HepG2 (cell line): Measurements from ENCODE around the gene SDK1. TPM values are rescaled to one million over a fixed set of nuclear protein-coding genes. Genes with fewer than 3 reads are reported as not detected.

Experiments used
- ATAC-seq: fragments of 200-7000 bp; cut with Tn5 transposase; 3 replicates; pipeline ENCODE4 v1.9.1; 2020; ENCODE audit warnings: mild to moderate bottlenecking, moderate library complexity
- BruUV-seq: library from RNA; stranded (reverse); fragments of 400-500 nt; replicated peaks from 2 replicates; lab custom pipeline; 2021; lab: Mats Ljungman, UMichigan
- CTCF ChIA-PET: fragments of 300-600 bp; formaldehyde crosslinking; extraction: SDS; loops from one replicate; lab custom pipeline; 2021; ENCODE audit warnings: low total read pairs, inconsistent platforms, low intra/inter-chr PET ratio; lab: Yijun Ruan, JAX
- POLR2A ChIA-PET: fragments of 350-600 bp; sonication (Branson Sonifier 250); formaldehyde crosslinking; loops from one replicate; lab custom pipeline; 2020; ENCODE audit warnings: antibody characterized with exemption, inconsistent platforms; lab: Yijun Ruan, JAX
- DNase-seq: peaks from one replicate; pipeline ENCODE4 v3.0.0-alpha.2; 2015; ENCODE audit warnings: low spot score
- FAIRE-seq: peaks from 3 replicates; lab custom pipeline; 2011; peaks lifted over from hg19 to GRCh38; lab: Jason Lieb, UNC
- H2AFZ ChIP-seq: one replicate; pipeline ENCODE4 v1.6.1; 2011; ENCODE audit warnings: low read length, inconsistent platforms
- H3K27ac ChIP-seq: fragments of 300-600 bp; 3 replicates; pipeline ENCODE4 v1.8.0; 2011; ENCODE audit warnings: mixed run types, mild to moderate bottlenecking, mixed read lengths, low read length, inconsistent platforms; ENCODE audit not compliant: insufficient read depth; ENCODE audit errors: extremely low read length
- H3K27me3 ChIP-seq, 2 experiments: fragments of 200-600 bp in 1 of 2; 2 replicates in 1 of 2; 3 replicates in 1 of 2; pipeline versions ENCODE4 v1.6.0 to v1.8.0; 2011; ENCODE audit warnings: low read length in 2 of 2, mild to moderate bottlenecking in 2 of 2, moderate library complexity in 2 of 2, inconsistent platforms in 1 of 2; ENCODE audit not compliant: insufficient read depth in 2 of 2, control insufficient read depth in 1 of 2
- H3K36me3 ChIP-seq, 2 experiments: fragments of 200-600 bp in 1 of 2; replicated peaks in 1 of 2; 2 replicates in 1 of 2; 3 replicates in 1 of 2; pipeline versions ENCODE4 v1.5.1 to v1.8.0; 2011; ENCODE audit warnings: low read length in 2 of 2, inconsistent platforms in 1 of 2; ENCODE audit not compliant: insufficient read depth in 2 of 2, control insufficient read depth in 1 of 2
- H3K4me1 ChIP-seq: 2 replicates; pipeline ENCODE4 v1.5.1; 2012; ENCODE audit warnings: low read length, inconsistent platforms; ENCODE audit not compliant: insufficient read depth
- H3K4me2 ChIP-seq: 2 replicates; pipeline ENCODE4 v1.6.0; 2011; ENCODE audit warnings: low read depth, low read length, inconsistent platforms
- H3K4me3 ChIP-seq, 3 experiments: fragments of 200-600 bp in 1 of 3; sonication (generic), shearing (Covaris generic) in 1 of 3; replicated peaks in 1 of 3; 2 replicates each; pipeline ENCODE4 v1.5.1; 2011 to 2016; ENCODE audit warnings: low read length in 3 of 3, inconsistent platforms in 2 of 3, low read depth in 2 of 3, mild to moderate bottlenecking in 2 of 3, control low read depth in 1 of 3, mixed read lengths in 1 of 3; ENCODE audit not compliant: insufficient read depth in 1 of 3
- H3K79me2 ChIP-seq: one replicate; pipeline ENCODE4 v1.6.1; 2011; ENCODE audit warnings: low read length, inconsistent platforms; ENCODE audit not compliant: insufficient read depth
- H3K9ac ChIP-seq: 2 replicates; pipeline ENCODE4 v1.6.0; 2011; ENCODE audit warnings: mild to moderate bottlenecking, low read depth, low read length, inconsistent platforms; ENCODE audit not compliant: insufficient read depth
- H3K9me3 ChIP-seq: 2 replicates; pipeline ENCODE4 v1.5.1; 2012; ENCODE audit warnings: mild to moderate bottlenecking, low read length
- H4K20me1 ChIP-seq: 2 replicates; pipeline ENCODE4 v1.6.0; 2011; ENCODE audit warnings: inconsistent platforms, mild to moderate bottlenecking, low read length, moderate library complexity; ENCODE audit not compliant: insufficient read depth
- ATM ChIP-seq: fragments of 450-650 bp; IDR thresholded peaks from 2 replicates; pipeline ENCODE4 v1.7.1; 2017; ENCODE audit warnings: mild to moderate bottlenecking, borderline replicate concordance
- FOXC1 ChIP-seq: sonication (generic); formaldehyde crosslinking; IDR thresholded peaks from 2 replicates; pipeline ENCODE4 v1.8.0; 2022; ENCODE audit warnings: mild to moderate bottlenecking, missing genetic modification reagents, borderline replicate concordance
- GATAD1 ChIP-seq: IDR thresholded peaks from 2 replicates; pipeline ENCODE4 v1.6.1; 2016; ENCODE audit warnings: missing genetic modification reagents, missing compliant biosample characterization
- HOXA5 ChIP-seq: sonication (generic); formaldehyde crosslinking; IDR thresholded peaks from 2 replicates; pipeline ENCODE4 v1.4.0; 2020; ENCODE audit warnings: missing genetic modification reagents
- IKZF4 ChIP-seq: sonication (generic); formaldehyde crosslinking; IDR thresholded peaks from 2 replicates; pipeline ENCODE4 v1.5.1; 2020; ENCODE audit warnings: borderline replicate concordance, mild to moderate bottlenecking, low read depth, missing genetic modification reagents; ENCODE audit errors: not compliant biosample characterization
- MYC ChIP-seq: sonication (generic); formaldehyde crosslinking; IDR thresholded peaks from 2 replicates; pipeline ENCODE4 v1.9.0; 2021; ENCODE audit warnings: missing genetic modification reagents, borderline replicate concordance
- MZF1 ChIP-seq: sonication (generic); formaldehyde crosslinking; IDR thresholded peaks from 2 replicates; pipeline ENCODE4 v1.8.1; 2023; ENCODE audit warnings: mild to moderate bottlenecking, missing genetic modification reagents, borderline replicate concordance
- PHF20 ChIP-seq: sonication (generic); formaldehyde crosslinking; IDR thresholded peaks from 2 replicates; pipeline ENCODE4 v1.5.0; 2020; ENCODE audit warnings: mild to moderate bottlenecking, missing genetic modification reagents
- PRMT3 ChIP-seq: sonication (generic); formaldehyde crosslinking; IDR thresholded peaks from 2 replicates; pipeline ENCODE4 v1.8.1; 2022; ENCODE audit warnings: low read depth, mild to moderate bottlenecking, moderate library complexity, missing genetic modification reagents, borderline replicate concordance
- RAD51 ChIP-seq: fragments of 450-650 bp; IDR thresholded peaks from 2 replicates; pipeline ENCODE4 v1.6.1; 2016; ENCODE audit warnings: borderline replicate concordance
- RNF2 ChIP-seq: fragments of 450-650 bp; conservative IDR thresholded peaks from 2 replicates; pipeline ENCODE4 v1.6.1; 2016; ENCODE audit warnings: low read depth
- SALL2 ChIP-seq: sonication (generic); formaldehyde crosslinking; IDR thresholded peaks from 2 replicates; pipeline ENCODE4 v1.8.1; 2023; ENCODE audit warnings: mild to moderate bottlenecking, missing genetic modification reagents, inconsistent platforms
- STAT5B ChIP-seq: sonication (generic); formaldehyde crosslinking; IDR thresholded peaks from 2 replicates; pipeline ENCODE4 v1.4.0; 2020; ENCODE audit warnings: missing genetic modification reagents
- ZNF615 ChIP-seq: sonication (generic); formaldehyde crosslinking; IDR thresholded peaks from 2 replicates; pipeline ENCODE4 v1.5.0; 2020; ENCODE audit warnings: mild to moderate bottlenecking, missing genetic modification reagents, borderline replicate concordance
- ZSCAN29 ChIP-seq: sonication (generic); formaldehyde crosslinking; conservative IDR thresholded peaks from 2 replicates; pipeline ENCODE4 v1.4.0; 2020; ENCODE audit warnings: mild to moderate bottlenecking, missing genetic modification reagents
- WGBS: methylation state at CpG from one replicate; pipeline ENCODE4 v1.1.6; 2017; ENCODE audit warnings: low lambda C conversion rate; 5-methylcytosine and 5-hydroxymethylcytosine counted together
- in situ Hi-C: cut with HindIII; loops from 2 replicates; pipeline ENCODE4 v1.10.0; 2017; ENCODE audit warnings: low pct_unique_long_range_greater_than_20kb; ENCODE audit not compliant: extremely low pct_ligation_motif_present
- intact Hi-C: fragments of 100-400 bp; cut with micrococcal nuclease; formaldehyde crosslinking; loops from one replicate; pipeline ENCODE4 v1.10.0; 2022; ENCODE audit not compliant: unreplicated experiment
- polyA plus RNA-seq, 8 experiments: library from polyadenylated mRNA; depleted of rRNA in 3 of 8; stranded (reverse) in 7 of 8; unstranded in 1 of 8; fragments of >200 nt; fragmentation: Illumina TruSeq in 4 of 8; extraction: Trizol in 4 of 8; gene quantifications; 2 replicates each; pipeline versions ENCODE4 v1.2.1 to v1.2.3, GENCODE V29; 2011 to 2016; ENCODE audit warnings: low read depth in 4 of 8, missing spikeins in 1 of 8, mixed read lengths in 1 of 8; ENCODE audit not compliant: insufficient read depth in 1 of 8
- total RNA-seq, 5 experiments: library from RNA; depleted of rRNA; stranded (reverse); fragments of >200 nt; fragmentation: Illumina TruSeq; extraction: Trizol; gene quantifications; 2 replicates each; pipeline ENCODE4 v1.2.3, GENCODE V29; 2016; ENCODE audit warnings: low read depth in 1 of 5
- TF ChIP-seq, protein P1 (sequence below): sonication (generic); formaldehyde crosslinking; IDR thresholded peaks from 2 replicates; pipeline ENCODE4 v1.5.0; 2020; ENCODE audit warnings: missing genetic modification reagents

Gene SDK1
- total and polyA plus RNA-seq, 2 of the 13 experiments (the other 11 are each of a cell fraction or from before 2014, with no cell fraction given), result 0.35 to 2.4 TPM

DNA sequence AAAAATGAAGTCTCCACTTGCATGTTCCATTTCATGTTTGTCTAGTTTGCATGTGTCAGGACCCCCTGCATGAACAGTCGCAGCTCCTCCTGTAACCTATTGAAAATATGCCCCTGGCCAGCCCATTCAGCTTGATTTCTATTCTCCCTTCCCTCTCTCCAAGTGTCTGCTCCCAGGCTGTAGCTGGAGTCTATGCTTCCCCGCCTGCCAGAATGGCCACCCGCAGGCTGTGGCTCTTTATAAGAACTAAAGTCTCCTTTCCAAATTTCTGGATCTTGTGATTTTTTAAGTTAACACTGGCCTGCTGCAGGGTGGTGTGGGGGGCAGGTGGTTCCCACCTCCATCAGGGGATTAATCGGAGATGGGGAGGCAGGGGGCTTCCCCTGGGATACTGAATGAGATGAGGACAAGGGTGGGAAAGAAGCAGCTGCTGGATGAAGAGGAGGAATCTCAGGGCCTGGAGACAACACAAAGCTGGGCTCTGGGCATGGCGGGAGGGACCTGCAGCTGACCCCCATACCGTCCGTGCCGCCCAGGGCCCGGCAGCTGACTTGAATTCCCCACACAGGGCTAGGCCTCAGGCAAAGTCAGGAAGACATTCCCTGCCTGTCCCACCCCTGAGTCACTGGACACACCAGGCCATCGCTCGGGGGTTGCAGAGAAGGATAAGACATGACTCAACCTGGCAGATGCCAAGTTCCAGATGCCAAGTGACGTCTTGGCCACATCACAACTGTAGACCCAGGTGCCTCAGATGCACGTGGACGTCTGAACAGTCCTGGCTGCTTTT is 981.6 kb downstream of the SDK1 start:
- Histone ChIP-seq H3K4me3 (no peak overlapping the region), H2AFZ (no peak overlapping the region), H3K36me3 (no peaks in the 10 kb centered on the region), H3K4me2 (no peak overlapping the region), H3K27ac (no peak overlapping the region), H3K9me3 (no peaks in the 10 kb centered on the region), H4K20me1 (no peaks in the 10 kb centered on the region), H3K4me1 (peaks cover 7% of the 10 kb centered on the region; the same call in 1 of the 2 replicates), H3K79me2 (no peaks in the 10 kb centered on the region), H3K27me3 (no peaks in the 10 kb centered on the region), H3K9ac (no peak overlapping the region)
- in situ Hi-C loops, result no loop called here
- CTCF ChIA-PET, result no interaction called here
- POLR2A ChIA-PET, result no interaction called here
- BruUV-seq, result no TSS peak
- ATAC-seq (no peak), FAIRE-seq (no peak), DNase-seq (no peak)
- WGBS, result 76% methylated on average over 5 of the region's 14 CpGs
- TF ChIP-seq FOXC1 (CRISPR knock-in tag) (no peak), ATM (no peak)
- intact Hi-C loops, result no loop called here

GRCh38 chr7:4286351-4286750 is 985.3 kb downstream of the SDK1 start:
- no peak overlapping the region for H3K4me2 ChIP-seq
- H3K27me3 ChIP-seq, result no peaks in the 10 kb centered on the region
- POLR2A ChIA-PET, result no interaction called here
- no peak for TF ChIP-seq RAD51
- TF ChIP-seq PHF20, result no peak
- no peak for TF ChIP-seq MZF1 (CRISPR knock-in tag)
- no peak for TF ChIP-seq STAT5B
- no peak for TF ChIP-seq IKZF4
- TF ChIP-seq SALL2 (CRISPR knock-in tag), result no peak
- TF ChIP-seq, protein P1, sequence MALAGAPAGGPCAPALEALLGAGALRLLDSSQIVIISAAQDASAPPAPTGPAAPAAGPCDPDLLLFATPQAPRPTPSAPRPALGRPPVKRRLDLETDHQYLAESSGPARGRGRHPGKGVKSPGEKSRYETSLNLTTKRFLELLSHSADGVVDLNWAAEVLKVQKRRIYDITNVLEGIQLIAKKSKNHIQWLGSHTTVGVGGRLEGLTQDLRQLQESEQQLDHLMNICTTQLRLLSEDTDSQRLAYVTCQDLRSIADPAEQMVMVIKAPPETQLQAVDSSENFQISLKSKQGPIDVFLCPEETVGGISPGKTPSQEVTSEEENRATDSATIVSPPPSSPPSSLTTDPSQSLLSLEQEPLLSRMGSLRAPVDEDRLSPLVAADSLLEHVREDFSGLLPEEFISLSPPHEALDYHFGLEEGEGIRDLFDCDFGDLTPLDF (CRISPR knock-in tag), result no peak
- TF ChIP-seq ZSCAN29 (CRISPR knock-in tag), result no peak
- no peak for TF ChIP-seq MYC (CRISPR knock-in tag)
- TF ChIP-seq RNF2, result no peak
- TF ChIP-seq PRMT3 (CRISPR knock-in tag), result no peak
- no peak for TF ChIP-seq HOXA5 (CRISPR knock-in tag)
- no peak for TF ChIP-seq ZNF615 (CRISPR knock-in tag)
- no peak for TF ChIP-seq GATAD1 (CRISPR knock-in tag)

More at GRCh38 chr7:4286351-4286750, 985.3 kb downstream of the SDK1 start:
- Histone ChIP-seq H3K4me3 (no peak overlapping the region), H3K36me3 (no peaks in the 10 kb centered on the region), H4K20me1 (no peaks in the 10 kb centered on the region), H3K9ac (no peak overlapping the region), H2AFZ (no peak overlapping the region), H3K27ac (no peak overlapping the region), H3K79me2 (no peaks in the 10 kb centered on the region), H3K9me3 (no peaks in the 10 kb centered on the region), H3K4me1 (no peaks in the 10 kb centered on the region)
- ATAC-seq, result no peak
- in situ Hi-C loops, result no loop called here
- no peak for FAIRE-seq
- DNase-seq, result no peak
- 66% methylated on average over 9 of the region's 9 CpGs for WGBS
- intact Hi-C loops, result no loop called here
- CTCF ChIA-PET, result no interaction called here
- BruUV-seq, result no TSS peak
